ENCODE measurements around the gene RARRES1. TPM values are rescaled to one million over a fixed set of nuclear protein-coding genes. Genes with fewer than 3 reads are reported as not detected.

RARRES1 gene
- total and polyA plus RNA-seq, 3 donors from 2014 or later = 0.24 to 9.7 (median 0.31) TPM

DNA sequence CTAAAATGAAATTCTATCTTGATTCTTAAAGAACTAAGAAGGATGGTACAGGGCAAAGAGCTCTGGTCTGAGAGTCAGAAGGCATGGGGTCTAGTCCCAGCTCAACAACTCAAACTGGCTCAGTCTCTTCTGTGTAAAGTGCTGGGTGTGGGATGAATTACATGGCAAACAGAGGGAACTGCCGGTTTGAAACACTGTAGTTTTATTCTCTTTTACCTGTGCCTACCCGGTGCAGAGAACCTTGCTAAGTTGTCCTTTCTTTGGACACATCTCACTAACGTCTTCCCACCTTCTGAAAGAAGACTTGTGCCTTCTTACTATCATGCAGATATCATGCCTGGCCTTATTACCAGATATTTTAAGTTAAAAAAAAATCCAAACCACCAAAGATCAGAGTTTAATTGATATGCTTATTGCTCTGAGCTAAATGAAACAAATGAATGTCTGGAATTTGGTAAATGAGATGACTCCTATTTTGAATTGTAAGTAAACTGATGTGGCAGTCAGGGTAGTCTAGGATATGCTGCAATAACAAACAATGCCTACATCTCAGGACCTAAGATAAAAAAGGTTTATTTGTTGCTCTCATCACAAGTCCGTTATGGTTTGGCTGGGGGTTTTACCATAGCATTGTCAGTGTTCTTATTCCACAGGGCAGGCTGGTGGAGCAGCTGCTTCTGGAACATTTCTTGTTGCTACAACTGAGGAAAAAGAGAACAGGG, 12.5 kb upstream of the RARRES1 start:
- intact Hi-C loops (cut with DNase I; ENCODE audit: low total_unique reads) = no loop called here
- TF ChIP-seq, protein P1, sequence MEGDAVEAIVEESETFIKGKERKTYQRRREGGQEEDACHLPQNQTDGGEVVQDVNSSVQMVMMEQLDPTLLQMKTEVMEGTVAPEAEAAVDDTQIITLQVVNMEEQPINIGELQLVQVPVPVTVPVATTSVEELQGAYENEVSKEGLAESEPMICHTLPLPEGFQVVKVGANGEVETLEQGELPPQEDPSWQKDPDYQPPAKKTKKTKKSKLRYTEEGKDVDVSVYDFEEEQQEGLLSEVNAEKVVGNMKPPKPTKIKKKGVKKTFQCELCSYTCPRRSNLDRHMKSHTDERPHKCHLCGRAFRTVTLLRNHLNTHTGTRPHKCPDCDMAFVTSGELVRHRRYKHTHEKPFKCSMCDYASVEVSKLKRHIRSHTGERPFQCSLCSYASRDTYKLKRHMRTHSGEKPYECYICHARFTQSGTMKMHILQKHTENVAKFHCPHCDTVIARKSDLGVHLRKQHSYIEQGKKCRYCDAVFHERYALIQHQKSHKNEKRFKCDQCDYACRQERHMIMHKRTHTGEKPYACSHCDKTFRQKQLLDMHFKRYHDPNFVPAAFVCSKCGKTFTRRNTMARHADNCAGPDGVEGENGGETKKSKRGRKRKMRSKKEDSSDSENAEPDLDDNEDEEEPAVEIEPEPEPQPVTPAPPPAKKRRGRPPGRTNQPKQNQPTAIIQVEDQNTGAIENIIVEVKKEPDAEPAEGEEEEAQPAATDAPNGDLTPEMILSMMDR (IDR thresholded peaks at IDR 0.05) = no peak
- no peaks in the 10 kb centered on the region for H3K9me3 ChIP-seq
- no peaks in the 10 kb centered on the region for H3K27me3 ChIP-seq
- H3K4me1 ChIP-seq = no peaks in the 10 kb centered on the region
- DNase-seq = no peak
- 84 to 85% methylated on average over 4 of the region's 4 CpGs for WGBS, 2 donors
- no peaks in the 10 kb centered on the region for H3K36me3 ChIP-seq (ENCODE audit: low read depth, missing control alignments)
- no peak overlapping the region for H3K27ac ChIP-seq
- H3K4me3 ChIP-seq = no peak overlapping the region

DNA sequence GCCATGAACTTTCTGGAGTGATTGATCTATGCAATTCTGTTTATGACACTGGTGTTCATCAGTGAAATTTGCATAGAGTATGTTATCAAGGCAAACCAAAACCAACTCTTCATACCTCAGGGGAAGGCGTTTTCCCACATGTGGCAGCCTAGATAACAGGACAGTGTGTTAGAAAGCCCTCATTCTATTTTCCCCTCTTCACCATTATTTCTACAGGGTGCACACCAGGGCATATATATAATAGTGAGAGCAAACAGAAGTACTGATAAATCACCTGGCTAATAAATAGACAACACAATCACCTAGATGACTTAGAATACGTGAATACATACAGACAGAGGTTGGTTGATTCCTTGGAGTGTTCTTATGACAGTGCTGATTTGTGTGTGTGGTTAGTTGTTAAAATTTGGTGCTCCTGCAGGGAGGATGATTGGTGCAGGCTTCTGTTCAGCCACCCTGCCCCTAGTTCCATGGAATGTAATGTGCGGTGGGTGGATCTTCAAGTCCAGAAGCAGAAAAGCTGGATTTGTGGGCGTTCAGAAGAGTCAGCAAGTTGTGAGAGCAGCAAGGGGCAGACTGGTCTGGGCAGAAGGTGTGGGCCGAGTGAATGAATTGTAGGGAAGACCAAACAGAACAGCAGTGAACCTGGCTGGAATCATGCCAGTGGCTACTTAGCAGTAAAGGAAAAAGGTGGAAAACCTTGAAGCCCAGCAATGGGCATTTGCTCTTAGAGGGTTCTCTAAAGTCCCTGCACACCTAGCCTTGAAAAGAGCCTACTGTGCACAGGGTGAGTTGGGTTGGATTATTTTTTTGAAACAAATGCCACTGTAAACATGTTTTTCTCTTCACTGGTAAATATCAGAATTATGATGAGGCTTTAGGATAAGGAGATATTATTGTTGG, 11.7 kb upstream of the RARRES1 start:
- WGBS, 2 donors = 76 to 93% methylated on average over 5 of the region's 5 CpGs
- intact Hi-C loops (cut with DNase I; ENCODE audit: low total_unique reads) = no loop called here
- H3K27ac ChIP-seq = no peak overlapping the region
- H3K36me3 ChIP-seq (ENCODE audit: low read depth, missing control alignments) = no peaks in the 10 kb centered on the region
- H3K4me1 ChIP-seq = no peaks in the 10 kb centered on the region
- no peak overlapping the region for H3K4me3 ChIP-seq
- H3K9me3 ChIP-seq = no peaks in the 10 kb centered on the region
- no peaks in the 10 kb centered on the region for H3K27me3 ChIP-seq
- DNase-seq = no peak
- TF ChIP-seq, protein P1 (IDR thresholded peaks at IDR 0.05) = no peak
- TF ChIP-seq POLR2A (IDR thresholded peaks at IDR 0.05) = no peak

DNA sequence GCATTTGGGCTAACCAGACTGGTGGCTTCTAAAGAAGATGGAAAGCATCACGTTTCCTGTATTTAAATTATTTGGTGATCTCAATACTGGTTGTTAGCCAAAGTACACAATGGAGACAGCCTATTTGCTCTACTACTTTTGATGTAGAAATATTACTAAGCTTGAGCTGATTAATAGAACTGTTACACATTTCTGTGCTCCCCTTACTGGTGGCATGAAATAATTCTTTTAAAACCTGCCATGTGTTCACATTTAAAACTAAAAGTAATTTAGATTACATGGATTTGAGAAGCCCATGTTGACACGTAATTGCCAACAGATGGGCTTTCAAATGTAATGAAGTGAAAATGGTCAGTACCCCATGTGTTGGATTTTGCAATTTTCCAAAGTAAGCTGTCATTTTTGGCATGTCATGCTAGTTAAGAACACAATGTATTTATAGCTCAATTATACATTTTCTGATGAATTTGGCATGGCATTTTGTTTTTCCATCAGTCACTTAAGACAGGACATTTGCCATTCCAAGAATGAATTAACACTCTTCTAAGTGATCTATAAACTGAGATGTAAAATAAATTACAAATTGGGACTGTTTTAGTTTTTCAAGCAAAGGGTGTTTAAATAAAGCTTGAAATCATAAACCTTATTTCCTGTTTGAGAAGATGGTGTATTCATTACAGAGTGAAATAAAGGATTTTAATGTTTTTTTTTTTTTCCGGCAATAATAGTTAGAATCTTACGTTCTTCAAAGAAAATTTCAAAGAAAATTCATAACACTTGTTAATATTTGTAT, 10.8 kb upstream of the RARRES1 start:
- TF ChIP-seq POLR2A (IDR thresholded peaks at IDR 0.05) = no peak
- TF ChIP-seq, protein P1 (IDR thresholded peaks at IDR 0.05) = no peak
- H3K4me3 ChIP-seq = no peak overlapping the region
- H3K4me1 ChIP-seq = no peaks in the 10 kb centered on the region
- no peak overlapping the region for H3K27ac ChIP-seq
- no peak for DNase-seq
- WGBS, 2 donors = 90 to 91% methylated on average over 4 of the region's 4 CpGs
- H3K36me3 ChIP-seq (ENCODE audit: low read depth, missing control alignments) = no peaks in the 10 kb centered on the region
- H3K9me3 ChIP-seq = no peaks in the 10 kb centered on the region
- H3K27me3 ChIP-seq = no peaks in the 10 kb centered on the region
- intact Hi-C loops (cut with DNase I; ENCODE audit: low total_unique reads) = no loop called here

DNA sequence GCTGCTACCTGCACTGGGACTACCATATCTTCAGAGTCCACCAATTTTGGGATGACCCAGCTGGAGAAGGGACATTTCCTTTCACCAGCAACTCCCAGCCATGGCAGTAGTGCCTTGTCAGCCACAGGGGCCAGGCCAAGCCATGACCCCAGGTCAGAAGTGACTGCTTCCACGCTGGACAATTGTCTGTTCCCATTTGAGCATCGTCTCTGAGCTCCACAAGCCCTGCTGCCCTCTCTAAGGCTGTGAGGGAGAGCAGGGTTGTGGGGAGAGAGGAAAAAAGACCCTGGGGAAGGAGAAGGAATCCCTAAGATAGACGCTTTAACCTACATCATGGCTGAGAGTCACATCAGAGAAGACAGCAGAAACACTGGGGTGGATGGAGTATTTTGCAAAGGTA, 7.4 kb upstream of the RARRES1 start:
- WGBS, 2 donors = 82 to 90% methylated on average over 3 of the region's 3 CpGs
- H3K4me1 ChIP-seq = no peaks in the 10 kb centered on the region
- intact Hi-C loops (cut with DNase I; ENCODE audit: low total_unique reads) = no loop called here

More for the DNA sequence above, 7.4 kb upstream of the RARRES1 start:
- no peak overlapping the region for H3K4me3 ChIP-seq
- no peaks in the 10 kb centered on the region for H3K36me3 ChIP-seq (ENCODE audit: low read depth, missing control alignments)
- no peak overlapping the region for H3K27ac ChIP-seq
- H3K9me3 ChIP-seq = no peaks in the 10 kb centered on the region
- no peaks in the 10 kb centered on the region for H3K27me3 ChIP-seq
- DNase-seq = no peak
- TF ChIP-seq, protein P1 (IDR thresholded peaks at IDR 0.05) = no peak
- no peak for TF ChIP-seq POLR2A (IDR thresholded peaks at IDR 0.05)

All from testis (tissue), 3 donors.